GM18909 (cell line): Measurements from ENCODE around the gene COBL.

Source experiments
- ATAC-seq: cut with Tn5 transposase; IDR thresholded peaks from one replicate; pipeline ENCODE4 v1.9.1; 2021; ENCODE audit warnings: mild to moderate bottlenecking; ENCODE audit not compliant: unreplicated experiment, poor library complexity

COBL gene

DNA sequence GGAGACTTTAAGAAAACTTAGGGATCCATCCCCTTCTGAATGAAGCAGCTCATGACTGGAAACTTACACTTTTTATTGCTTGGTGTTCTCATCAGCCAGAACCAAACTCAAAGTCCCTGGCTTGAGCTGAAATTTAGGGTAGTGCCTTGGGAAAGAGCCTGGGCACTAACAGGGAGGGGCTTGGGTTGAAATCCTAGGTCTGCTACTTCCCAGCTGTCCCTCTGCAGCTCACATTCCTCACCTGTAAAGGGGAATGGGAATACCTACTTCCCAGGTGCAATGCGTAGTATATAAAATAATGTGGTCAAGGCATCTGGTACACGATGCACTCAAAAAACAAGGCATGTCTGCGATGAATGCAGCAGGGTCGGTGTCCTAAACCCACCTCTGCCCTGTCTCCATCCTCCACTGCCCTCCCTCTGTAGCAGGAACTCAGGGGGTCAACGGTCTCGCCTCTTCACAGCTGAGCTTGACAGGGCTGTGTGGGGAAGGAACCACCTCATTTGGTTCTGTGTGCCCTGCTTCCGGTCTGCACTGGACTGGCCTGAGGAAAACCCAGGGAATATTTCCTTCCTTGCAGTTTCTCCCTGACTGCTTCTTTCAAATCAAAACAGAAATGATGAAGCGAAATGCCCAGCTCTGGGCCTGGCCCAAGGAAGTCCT lies 80.0 kb downstream of the COBL start:
- ATAC-seq, result no peak

DNA sequence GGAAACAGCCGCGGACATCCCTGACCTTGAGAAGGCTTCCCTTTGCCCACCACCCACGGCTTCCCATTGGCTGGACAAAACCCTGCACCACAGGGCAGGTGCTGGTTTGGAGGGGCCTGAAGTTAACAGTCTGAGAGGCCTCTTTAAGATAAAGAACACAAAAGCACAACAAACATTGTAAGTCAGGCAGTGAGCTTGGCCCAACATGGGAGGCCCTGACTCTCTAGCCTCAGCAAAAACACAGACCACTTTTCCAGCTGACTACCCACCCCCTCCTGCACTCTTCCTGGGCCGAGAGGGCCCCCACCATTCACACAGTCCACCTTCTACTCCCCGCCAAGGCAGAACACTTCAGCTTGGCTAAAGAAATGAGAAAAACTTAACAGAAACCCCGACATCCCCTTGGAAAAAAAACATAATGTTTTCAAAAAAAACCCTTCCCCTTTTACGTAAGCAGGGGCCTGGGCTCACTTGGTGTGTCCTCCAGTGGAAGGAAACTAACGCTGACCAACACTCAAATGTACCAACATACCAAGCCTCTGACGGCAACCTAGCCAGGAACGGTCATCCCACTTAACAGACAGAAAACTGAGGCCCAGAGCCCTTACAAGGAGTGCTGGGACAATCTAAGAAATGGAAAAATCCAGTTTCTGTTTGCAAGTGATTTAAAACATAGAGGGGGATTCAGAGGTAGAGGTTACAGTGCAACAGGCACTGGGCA lies 80.9 kb downstream of the COBL start:
- no peak for ATAC-seq

DNA sequence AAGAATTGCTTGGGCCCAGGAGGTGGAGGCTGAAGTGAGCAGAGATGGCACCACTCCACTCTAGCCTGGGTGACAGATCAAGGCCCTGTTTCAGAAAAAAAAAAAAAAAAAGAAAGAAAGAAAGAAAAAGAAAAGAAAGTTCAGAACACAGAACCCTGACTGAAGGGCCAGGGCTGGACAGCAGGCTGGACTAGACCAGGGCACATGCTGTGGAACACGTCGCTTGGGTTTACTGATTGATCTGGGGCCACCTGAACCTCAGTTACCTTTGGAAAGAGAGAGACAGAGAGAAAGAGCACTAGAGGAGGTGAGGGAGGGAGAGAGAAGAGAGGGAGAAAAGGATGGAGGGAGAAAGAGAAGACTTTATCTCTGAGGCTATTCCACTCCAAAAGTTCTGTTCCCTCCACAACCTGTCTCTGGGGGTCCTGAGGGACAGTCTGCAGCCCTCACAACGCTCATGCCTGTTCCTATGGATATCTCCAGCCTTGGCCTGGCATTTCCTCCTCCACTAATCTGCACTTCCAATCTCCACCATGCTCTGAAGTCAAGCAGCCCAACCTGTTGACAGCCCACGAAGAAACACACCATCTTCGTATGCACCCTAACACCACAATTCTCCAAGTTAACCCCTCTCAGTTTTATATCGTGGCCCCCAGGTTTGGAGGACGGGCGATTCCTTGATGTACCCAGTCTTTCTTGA lies 81.8 kb downstream of the COBL start:
- ATAC-seq, result no peak

- ATAC-seq, result no peak
Observed at GRCh38 chr7:51234139-51234538, 82.5 kb downstream of the COBL start.

- no peak for ATAC-seq
Observed at GRCh38 chr7:51233374-51233773, 83.2 kb downstream of the COBL start.

GRCh38 chr7:51230723-51231122 lies 85.9 kb downstream of the COBL start:
- no peak for ATAC-seq

GRCh38 chr7:51230324-51230625 lies 86.3 kb downstream of the COBL start:
- ATAC-seq, result no peak

- no peak for ATAC-seq
Observed at GRCh38 chr7:51229620-51230323, 86.8 kb downstream of the COBL start.

GRCh38 chr7:51229106-51229537 lies 87.5 kb downstream of the COBL start:
- ATAC-seq, result no peak

DNA sequence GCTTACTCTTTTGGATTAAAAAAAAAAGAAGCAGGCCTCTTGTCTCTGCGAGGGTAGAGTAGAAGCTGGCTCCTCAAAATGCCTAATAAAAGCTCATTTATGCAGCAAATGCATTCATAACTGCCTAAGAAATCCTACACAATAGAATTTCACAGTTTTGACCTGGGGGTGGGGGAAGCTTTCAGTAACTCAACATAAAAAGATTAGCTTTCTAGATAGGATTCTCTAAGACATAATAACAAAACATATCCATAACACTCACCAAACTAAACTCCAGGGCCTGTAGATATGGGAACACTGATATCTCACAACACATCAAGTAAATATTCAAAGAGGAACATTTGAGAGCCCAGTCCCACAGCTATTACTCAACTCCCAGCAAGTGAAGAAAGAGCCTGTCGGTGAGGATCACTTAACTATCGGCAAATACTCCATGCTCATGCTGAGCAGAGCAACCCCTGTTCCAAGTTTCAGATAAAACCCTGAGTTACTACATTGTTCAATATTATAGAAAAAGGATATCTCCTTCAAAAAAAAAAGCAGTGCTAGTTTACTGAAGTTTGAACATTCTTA lies 88.1 kb downstream of the COBL start:
- ATAC-seq, result no peak

- ATAC-seq, result no peak
Observed at GRCh38 chr7:51227861-51228260, 88.7 kb downstream of the COBL start.

- ATAC-seq, result no peak
Observed at GRCh38 chr7:51226916-51227535, 89.6 kb downstream of the COBL start.

- ATAC-seq, result no peak
Observed at GRCh38 chr7:51226063-51226755, 90.4 kb downstream of the COBL start.

GRCh38 chr7:51224811-51225595 lies 91.6 kb downstream of the COBL start:
- no peak for ATAC-seq

DNA sequence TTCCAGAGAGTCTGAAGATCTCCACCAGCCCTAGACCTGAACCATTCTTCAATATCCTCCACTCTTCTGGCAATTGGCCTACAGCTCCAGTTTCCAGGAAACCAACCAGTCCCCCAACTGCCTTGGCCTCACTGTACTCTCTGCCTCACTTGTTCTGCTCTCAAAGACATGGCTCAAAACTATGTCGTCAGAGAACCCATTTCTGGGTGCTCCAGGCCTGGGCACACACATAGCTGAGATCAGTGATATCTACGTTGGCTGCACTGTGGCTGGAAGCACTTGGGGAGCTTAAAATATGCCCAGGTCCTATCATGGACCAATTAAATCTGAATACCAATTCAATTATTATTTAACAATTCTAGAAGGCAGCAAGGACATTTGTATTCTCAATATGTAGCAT lies 93.1 kb downstream of the COBL start:
- ATAC-seq, result no peak

DNA sequence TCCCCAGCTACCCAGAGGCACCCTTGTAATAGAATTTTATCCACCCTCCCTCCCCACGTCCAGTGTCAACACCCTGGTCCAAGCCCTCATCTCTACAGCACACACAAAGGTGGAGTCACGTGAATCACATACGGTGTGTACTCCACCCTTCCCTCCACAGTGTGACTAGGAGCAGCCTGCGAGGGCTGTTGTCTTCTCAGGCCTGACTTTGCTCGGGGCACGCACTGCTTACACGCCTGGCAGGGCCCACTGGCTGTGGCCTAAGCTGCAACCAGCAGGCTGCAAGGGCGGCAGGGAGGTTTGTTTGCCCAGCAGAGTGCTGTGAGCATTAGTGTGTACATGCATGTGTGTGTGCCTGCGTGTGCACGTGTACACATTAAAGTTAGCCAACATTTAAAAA lies 93.7 kb downstream of the COBL start:
- no peak for ATAC-seq

DNA sequence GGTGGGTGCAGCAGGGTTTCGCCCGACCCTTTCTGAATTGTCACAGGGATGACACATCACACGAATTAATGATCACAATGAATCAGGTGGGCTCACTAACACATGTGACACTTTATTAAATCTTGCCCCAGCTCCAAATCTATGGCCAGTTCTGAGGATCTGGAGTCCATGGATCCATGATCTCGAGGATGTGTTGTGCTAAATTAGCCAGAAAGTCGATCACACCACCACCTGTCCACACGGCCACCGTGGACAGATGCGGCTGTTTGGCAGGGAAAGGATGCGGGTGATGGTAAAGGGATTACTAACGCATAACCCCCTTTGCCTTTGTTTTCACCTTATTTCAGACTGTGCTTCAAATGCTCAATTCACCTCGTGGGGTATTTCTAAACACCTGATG lies 96.4 kb downstream of the COBL start:
- ATAC-seq, result no peak

GRCh38 chr7:51219261-51219988 lies 97.2 kb downstream of the COBL start:
- ATAC-seq, result no peak
